GM04504 (cell line): ENCODE data around the gene ACD.
"Not testable (repeated sequence)": the region's sequence is repeated elsewhere in the genome, so short reads cannot be mapped to it uniquely, and the experiment has no call there.

Experiments used
- DNase-seq: peaks from one replicate; pipeline ENCODE4 v3.0.0-alpha.2; 2012; ENCODE audit warnings: low read depth

The ACD gene

DNA sequence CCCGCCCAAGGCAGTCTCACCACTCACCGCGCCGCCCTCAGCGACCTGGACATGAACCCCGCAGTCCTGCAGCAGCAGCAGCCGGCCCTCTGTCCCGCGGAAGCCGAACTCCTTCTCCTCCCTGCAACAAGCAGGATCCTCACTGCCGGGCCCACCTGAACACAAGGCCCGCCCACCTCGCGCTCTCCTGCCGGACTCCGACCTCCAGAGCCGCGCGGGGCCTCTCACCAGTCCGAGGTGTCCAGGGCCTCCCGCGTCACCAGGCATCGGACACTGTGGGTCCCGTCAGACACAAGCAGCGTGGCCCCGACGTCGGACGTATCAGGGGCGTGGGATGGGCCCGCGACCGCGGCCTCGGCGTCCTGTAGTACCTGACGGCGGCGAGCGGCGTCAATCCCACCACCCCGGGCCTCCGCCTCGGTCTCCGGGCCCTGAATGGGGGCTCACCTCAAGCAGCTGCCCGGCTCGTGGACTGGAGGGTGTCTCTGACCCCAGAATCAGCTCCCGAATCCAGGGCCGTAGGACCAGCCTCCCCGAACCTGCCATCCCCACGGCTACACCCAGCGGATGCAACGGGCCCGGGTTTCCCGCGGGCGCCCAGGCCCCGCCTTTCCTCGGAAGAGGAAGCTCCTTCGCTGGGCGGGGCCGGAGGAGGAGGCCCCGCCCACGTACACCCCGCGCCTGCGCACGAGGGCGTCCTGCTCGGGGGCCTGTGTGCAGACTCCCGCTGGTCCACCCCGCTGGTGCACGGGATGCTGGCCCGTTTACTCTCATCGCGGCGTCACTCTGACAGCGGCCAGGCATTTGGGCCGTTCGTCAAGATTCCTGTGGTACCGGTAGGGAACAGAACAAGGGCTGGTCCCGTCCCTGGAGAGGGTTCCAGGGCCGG is at the start of gene ACD:
Gene ACD (minus strand): TSS at position 586 of the 889 bp plus-strand sequence. CDS start 40 bp downstream, at position 546.
- peak; percentile 80 for DNase-seq

DNA sequence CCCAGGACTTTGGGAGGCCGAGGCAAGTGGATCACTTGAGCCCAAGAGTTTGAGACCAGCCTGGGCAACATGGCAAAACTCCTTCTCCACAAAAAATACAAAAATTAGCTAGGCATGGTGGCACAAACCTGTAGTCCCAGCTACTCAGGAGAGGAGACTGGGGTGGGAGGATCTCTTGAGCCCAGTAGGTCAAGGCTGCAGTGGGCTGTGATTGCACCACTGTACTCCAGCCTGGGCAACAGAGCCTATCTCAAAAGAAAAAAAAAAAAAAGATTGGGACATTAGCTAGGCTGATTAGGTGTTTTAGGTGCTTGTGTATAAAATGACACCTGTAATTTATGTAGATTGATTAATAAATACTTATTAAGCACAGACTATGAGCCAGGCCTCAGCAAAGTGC is 49.0 kb upstream of the ACD start:
- no peak for DNase-seq

DNA sequence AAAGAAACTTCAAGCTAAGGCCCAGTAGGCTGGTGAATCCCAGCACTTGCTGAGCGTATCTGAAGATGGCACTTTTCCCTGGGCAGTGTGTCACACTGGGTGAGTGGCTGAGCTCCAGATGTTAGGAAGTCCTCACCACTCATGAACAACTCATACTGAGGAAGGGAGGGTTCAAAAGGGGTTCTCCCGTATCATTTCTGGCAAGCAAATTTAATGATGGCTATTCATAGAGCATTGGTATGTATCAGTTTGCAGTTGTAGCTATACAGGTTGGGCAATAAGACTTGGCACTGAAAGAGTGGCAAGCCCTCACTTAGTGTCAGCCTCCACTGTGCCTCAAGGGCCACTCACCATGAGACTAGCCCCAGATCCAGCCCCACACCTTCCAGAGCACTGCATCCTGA is 48.3 kb upstream of the ACD start:
- peak; percentile 21 for DNase-seq

DNA sequence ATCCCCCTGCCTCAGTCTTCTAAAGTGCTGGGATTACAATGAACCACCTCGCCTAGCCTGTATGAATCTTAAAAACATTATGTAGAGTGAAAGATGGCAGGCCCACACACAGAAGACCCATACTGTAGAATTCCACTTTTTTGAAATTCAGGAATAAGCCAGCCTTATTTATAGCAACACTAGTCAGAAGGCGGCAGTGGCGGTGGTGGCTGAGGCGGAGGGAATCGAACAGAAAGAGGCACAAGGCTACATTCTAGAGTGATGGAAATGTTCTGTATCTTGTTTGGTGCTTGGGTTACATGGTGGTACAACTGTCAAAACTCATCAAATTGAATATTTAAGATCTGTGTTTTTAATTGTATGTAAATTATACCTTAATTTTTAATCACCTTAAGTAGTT is 47.7 kb upstream of the ACD start:
- DNase-seq, result no peak

DNA sequence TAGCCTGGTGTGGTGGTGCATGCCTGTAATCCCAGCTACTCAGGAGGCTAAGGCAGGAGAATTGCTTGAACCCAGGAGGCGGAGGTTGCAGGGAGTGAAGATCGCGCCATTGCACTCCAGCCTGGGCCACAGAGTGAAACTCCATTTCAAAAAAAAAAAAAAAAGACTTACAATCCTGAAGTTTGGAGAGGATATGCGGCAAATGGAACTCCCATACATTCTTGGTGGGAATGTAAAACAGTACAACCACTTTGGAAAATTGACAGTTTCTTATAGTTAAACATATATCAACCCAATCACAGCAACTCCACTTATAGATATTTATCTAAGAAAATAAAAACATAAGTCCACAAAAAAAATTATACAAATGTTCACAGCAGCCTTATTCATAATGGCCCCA is 47.1 kb upstream of the ACD start:
- no peak for DNase-seq

DNA sequence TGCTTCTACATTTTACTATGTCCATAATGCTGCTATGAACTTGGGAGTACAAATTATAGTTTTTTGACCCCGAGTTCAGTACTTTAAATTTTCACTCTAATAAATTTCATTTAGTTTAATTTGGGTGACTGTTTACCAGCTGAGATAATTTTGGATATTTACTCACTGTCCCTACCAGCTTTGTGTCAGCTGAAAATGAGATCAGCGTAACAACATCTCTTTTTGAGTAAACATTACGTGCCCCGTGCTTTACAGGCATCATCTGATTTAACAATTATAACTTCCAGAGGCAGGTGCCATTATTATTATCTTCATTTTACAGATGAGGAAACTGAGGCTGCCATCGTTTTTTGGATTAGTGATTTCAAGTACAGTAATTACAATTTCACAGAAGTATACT is 44.0 kb upstream of the ACD start:
- DNase-seq, result no peak

DNA sequence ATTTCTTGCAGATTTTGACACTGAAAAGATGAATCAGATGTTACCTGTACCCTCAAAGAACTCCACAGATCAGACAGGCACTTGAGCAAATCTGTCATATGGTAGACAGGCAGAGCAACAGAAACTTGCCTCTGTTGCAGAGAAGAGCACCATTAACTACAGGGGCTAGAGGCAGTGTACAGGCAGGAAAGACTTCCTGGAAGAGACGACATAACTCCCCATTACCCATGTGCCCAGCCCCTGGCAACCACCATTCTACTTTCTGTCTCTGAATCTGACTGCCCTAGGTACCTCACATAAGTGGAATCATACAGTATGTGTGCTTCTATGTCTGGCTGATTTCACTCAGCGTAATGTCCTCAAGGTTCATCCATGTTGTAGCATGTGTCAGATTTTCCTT is 43.6 kb upstream of the ACD start:
- no peak for DNase-seq

DNA sequence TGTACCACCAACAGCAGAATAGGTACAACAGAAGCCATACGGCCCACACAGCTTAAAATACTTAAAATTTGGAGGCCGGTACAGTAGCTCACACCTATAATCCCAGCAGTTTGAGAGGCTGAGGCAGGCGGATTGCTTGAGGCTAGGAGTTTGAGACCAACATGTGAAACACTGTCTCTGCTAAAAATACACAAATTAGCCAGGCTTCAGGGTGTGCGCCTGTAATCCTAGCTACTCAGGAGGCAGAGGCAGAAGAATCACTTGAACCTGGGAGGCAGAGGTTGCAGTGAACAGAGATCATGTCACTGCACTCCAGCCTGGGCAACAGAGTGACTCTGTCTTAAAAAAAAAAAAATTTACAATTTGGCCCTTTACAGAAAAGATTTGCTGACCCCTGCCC is 42.1 kb upstream of the ACD start:
- DNase-seq, result no peak

DNA sequence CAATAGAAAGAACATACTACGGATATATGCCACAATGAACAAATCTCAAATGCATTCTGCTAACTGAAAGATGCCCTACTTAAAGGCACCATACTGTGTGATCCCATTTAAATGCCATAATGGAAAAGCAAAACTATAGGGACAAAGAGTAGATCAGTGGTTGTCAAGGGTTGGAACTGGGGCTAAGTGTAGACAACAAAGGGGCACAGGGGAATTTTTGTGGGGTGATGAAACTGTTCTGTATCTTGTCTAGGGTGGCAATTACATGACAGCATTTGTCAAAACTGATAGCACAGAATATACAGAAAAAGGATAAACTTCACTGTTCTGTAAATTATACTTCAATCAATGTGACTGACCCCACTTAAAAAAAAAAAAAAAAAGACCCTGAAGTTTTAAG is 41.4 kb upstream of the ACD start:
- DNase-seq, result no peak

DNA sequence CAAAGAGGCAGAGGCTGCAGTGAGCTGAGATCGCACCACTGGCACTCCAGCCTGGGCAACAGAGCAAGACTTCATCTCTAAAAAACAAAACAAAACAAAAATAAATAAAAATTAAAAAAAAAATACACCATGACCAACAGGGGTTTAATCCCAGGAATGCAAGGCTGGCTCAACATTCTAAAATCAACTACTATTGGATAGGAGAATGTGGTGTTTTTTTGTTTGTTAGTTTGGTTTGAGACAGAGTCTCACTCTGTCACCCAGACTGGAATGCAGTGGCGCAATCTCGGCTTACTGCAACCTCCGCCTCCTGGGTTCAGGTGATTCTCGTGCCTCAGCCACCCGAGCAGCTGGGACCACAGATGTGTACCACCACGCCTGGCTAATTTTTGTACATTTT is 39.2 kb upstream of the ACD start:
- no peak for DNase-seq

DNA sequence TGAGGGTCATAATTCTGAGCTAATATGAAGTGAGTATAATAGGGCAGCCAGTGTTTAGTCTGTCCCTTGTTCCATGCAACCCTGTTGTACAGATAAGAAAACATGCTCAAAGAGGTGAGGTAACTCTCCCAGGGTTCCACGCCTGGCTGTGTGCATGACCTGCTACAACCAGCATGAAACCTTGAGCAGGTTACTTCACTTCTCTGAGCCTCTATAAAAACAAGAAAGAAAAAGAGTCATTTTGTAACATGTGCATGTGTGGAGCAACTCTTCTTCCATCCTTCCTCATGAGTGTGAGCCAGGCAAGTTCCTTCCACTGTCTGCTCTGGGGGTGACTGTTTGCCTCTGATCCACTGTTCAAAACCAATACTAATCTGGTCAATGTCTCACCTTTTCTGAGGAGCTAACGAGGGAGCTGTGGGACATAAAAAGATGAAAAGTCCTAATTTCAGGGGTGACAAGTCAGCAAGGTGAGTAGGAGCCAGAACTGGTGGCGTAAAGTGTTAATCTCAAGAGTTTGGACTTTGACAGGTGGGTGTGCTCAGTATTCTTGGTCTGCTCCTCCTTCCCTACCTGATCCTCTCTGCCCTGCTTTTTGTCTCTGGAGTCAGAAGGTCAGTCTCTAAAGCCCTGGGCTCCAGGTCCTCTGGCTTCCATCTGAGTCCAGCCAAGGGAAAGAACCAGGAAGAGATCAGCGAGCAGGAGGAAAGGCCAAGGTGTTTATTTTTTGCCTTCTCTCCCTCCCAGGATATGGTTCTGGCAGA is 37.5 kb upstream of the ACD start:
- DNase-seq, result no peak

DNA sequence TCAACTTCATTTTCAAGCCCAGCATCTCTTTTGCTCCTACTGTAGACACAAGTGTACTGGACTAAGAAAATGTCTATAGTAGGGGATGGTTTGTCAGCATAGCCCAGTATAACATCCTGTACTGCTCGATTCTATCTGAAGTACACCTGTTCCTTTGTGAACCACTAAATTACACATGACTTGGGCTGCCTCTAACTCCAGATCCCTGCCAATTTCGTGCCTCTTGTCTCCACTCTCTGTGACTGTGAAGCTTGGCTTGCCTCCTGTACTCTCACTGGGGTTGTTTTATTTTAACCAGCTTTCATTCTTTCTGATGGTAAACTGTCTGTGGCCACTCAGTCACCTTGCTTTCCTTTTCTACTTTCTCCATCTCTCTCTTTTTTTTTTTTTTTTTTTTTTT is 34.6 kb upstream of the ACD start:
- no peak for DNase-seq

DNA sequence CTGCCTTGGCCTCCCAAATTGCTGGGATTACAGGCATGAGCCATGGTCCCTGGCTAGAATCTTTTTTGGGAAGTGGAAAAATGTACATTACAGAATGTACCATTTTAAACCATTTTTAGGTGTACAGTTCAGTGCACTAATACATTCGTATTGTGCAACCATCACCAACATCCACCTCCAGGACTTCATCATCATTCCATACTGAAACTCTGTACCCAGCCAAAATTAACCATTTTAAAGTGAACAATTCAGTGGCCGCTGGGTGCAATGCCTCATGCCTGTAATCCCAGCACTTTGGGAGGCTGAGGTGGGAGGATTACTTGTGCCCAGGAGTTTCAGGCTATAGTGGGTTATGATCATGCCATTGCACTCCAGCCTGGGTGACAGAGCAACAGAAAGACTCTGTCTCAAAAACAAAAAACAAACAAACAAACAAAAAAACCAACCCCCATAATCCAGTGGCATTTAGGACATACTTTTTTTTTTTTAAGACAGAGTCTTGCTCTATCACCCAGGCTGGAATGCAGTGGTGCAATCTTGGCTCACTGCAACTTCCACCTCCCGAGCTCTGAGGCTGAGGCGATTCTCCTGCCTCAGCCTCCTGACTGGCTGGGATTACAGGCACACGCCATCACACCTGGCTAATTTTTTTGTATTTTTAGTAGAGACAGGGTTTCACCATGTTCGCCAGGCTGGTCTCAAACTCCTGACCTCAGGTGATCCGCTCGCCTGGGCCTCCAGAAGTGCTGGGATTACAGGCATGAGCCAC is 33.6 kb upstream of the ACD start:
- not testable (repeated sequence) for DNase-seq

DNA sequence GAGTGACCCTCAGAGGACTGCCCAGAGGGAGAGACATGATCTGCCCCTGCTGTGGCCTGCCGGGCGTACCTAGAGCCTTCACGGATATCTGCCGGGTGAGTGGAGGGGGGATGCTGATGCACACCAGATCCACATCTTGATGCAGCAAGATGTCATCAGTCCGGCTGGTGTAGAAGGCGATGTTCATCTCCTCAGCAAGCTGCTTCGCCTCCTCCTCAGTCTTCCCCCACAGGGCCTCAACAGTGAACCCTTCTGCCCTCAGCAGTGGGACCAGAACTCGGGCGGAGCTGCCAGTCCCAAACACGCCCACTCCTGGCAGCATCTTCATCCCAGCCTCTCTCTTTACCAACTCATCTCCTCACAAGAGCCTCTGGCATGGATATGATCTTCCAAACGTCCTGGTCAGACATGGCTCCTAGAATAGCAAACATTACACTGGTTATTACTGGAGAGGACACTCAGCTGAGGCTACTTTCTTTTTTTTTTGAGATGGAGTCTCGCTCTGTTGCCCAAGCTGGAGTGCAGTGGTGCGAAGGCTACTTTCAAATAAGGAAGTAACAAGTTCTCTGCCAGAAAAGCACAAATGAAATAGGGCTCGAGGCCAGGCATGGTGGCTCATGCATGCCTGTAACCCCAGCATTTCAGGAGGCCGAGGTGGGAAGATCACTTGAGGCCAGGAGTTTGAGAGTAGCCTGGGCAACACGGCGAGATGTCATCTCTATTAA is 25.5 kb upstream of the ACD start:
- no peak for DNase-seq

DNA sequence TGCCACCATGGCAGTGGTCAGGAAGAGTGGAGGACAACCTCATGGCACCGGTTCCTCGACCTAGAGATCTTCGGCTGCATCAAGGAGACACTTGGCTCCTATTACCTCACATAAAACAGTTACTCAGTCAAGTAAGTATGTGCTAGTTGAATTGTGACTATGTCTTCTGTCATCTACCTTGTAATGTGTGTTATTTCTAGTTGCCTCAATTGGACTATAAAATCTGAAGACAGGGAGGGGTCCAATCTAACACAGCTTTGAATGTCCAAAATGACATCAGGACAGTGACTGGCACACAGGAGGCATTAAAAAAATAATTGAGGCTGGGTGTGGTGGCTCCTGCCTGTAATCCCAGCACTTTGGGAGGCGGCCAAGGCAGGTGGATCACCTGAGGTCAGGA is 23.7 kb upstream of the ACD start:
- no peak for DNase-seq

DNA sequence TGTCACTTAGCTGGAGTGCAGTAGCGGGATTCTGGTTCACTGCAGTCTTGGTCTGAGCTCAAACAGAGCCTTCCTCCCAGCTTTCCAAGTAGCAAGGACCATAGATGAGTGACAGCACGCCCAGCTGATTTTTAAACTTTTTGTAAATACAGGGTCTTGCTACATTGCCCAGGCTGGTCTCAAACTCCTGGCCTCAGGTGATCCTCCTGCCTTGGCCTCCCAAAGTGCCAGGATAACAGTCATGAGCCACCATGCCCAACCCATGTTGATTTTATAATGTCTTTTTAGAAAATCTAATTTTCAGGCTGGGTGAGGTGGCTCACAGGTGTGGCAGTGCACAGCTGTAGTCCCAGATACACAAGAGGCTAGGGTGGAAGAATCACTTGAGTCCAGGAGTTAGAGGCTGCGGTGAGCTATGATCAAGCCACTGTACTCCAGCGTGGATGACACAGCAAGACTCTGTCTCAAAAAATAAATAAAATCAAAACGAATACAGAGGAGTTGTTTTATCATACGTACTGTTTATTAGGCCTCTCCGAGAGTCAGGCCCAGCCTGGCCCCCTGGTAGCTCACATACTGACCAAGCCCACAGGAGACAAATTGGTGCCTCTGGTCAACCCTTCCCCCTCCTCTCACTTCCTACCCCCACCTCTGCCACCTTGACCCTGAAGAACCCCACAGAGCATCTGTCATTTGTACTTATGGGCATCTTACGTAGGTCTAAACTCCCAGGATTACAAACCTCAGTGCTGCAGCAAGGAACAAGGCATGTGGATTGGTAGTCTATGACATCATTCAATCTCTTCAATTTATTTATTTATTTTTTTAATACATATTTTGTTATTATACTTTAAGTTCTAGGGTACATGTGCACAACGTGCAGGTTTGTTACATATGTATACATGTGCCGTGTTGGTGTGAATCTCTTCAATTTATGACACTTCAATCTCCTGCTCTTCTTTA is 20.2 kb upstream of the ACD start:
- DNase-seq, result no peak

DNA sequence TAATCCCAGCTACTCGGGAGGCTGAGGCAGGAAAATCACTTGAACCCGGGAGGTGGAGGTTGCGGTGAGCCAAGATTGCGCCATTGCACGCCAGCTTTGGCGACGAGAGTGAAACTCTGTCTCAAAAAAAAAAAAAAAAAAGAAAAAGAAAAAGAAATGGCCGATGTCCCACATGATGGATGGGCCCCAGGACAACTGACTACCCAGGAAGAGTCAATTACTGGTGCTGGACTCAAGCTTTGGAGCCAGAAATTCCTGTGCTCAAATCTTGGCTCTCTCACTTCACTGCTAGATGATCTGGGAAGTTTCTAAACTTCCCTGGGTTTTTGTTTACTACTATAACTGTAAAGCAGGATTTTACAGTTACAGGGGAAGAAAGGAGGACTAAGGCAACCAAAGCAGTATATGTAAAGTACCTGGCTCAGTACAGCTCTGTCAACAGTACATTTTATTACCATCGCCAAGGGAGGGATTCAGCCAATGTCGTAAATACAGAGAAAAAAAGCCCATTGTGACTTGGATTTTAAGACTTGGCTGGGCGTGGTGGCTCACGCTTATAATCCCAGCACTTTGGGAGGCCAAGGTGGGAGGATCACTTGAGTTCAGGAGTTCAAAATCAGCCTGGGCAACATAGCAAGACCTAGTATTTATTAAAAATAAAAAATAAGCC is 18.4 kb upstream of the ACD start:
- no peak for DNase-seq

DNA sequence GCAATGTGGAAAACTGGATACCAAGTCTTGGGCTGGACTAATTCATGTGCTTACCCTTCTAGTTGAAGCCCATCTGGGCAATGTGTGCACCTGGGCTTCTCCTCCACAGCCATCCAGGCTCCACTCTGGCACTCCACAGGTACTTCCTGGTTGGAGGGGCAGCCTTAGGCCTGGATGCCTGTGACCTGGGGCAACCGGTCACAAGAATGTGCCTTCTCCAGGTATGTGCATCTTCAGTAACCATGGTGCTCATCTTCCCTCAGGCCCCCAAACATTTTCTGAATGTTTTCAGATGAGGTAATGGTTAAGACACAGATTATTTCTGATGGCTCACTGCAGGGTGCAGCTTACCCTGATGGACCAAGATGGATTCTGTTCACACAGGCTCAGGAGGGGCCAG is 17.7 kb upstream of the ACD start:
- no peak for DNase-seq

DNA sequence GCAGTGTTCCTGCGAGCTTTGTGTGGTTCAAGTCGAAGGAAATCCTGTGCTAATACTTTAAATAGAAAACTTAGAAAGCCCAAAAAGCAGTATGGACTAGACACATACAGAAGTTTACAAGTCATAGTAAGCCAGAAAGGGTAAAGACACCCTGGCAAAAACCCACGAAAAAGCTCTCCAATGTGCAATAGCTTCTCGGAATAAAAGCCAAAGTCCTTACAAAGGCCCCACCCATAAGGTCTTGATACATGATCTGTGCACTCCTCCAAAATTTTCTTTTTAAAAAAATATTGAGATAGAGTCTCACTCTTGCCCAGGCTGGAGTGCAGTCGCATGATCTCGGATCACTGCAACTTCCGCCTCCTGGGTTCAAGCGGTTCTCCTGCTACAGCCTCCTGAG is 16.9 kb upstream of the ACD start:
- no peak for DNase-seq

DNA sequence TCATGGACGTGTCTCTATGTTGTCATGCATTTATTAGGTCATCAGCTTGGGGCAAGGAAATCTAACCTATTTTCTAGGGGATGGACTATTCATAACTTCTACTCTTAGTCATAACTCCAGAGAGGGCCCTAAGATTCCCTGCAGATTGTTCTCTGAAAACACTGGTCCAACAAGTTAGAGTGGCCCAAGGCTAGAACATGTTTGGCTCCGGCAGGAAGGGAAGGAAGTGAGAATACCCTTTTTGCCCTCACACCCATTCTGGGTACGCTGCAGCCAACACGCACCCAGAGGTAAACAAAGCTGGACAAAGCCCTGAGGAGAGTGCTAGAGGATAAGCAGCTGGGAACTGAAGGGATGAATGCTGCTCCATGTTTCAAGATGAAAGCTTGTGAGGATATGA is 16.5 kb upstream of the ACD start:
- DNase-seq, result no peak
